Activated CD4-positive, CD25-positive, alpha-beta regulatory T cell treated with anti-CD3 and anti-CD28 coated beads, Interleukin-2, amount 50 U/mL, for 24 hours (primary cell): ENCODE data around the gene ZNF445.
"Not testable (repeated sequence)": the region's sequence is repeated elsewhere in the genome, so short reads cannot be mapped to it uniquely, and the experiment has no call there.

Experiments used
- ATAC-seq, 2 donors: fragments of 150-1000 bp; cut with Tn5 transposase; one replicate each; pipeline ENCODE4 v1.10.0; 2021; ENCODE audit warnings: mild to moderate bottlenecking in 1 of 2, moderate library complexity in 1 of 2

ZNF445 gene

GRCh38 chr3:44430466-44430865 lies 47.0 kb downstream of the ZNF445 start:
- ATAC-seq, result no peak

GRCh38 chr3:44429459-44429858 lies 48.0 kb downstream of the ZNF445 start:
- ATAC-seq, result no peak

GRCh38 chr3:44428910-44429309 lies 48.6 kb downstream of the ZNF445 start:
- no peak for ATAC-seq

- no peak for ATAC-seq
Measured at GRCh38 chr3:44427683-44428082, 49.8 kb downstream of the ZNF445 start.

- no peak for ATAC-seq
Measured at GRCh38 chr3:44424758-44425157, 52.7 kb downstream of the ZNF445 start.

GRCh38 chr3:44421280-44421679 lies 56.2 kb downstream of the ZNF445 start:
- ATAC-seq, result no peak

- no peak for ATAC-seq
Measured at GRCh38 chr3:44420676-44421075, 56.8 kb downstream of the ZNF445 start.

- ATAC-seq, result no peak
Measured at GRCh38 chr3:44419923-44420650, 57.4 kb downstream of the ZNF445 start.

GRCh38 chr3:44419116-44419922 lies 58.2 kb downstream of the ZNF445 start:
- ATAC-seq, result no peak

- no peak for ATAC-seq
Measured at GRCh38 chr3:44418549-44418948, 58.9 kb downstream of the ZNF445 start.

GRCh38 chr3:44418118-44418517 lies 59.4 kb downstream of the ZNF445 start:
- ATAC-seq, result not testable (repeated sequence)

- ATAC-seq, result no peak
Measured at GRCh38 chr3:44416031-44417030, 61.1 kb downstream of the ZNF445 start.

GRCh38 chr3:44415421-44415820 lies 62.0 kb downstream of the ZNF445 start:
- no peak for ATAC-seq

GRCh38 chr3:44414517-44415090 lies 62.9 kb downstream of the ZNF445 start:
- no peak for ATAC-seq

GRCh38 chr3:44412365-44412764 lies 65.1 kb downstream of the ZNF445 start:
- ATAC-seq, result no peak

GRCh38 chr3:44411031-44411645 lies 66.3 kb downstream of the ZNF445 start:
- ATAC-seq, result no peak

- ATAC-seq, result no peak
Measured at GRCh38 chr3:44409640-44410410, 67.6 kb downstream of the ZNF445 start.

- no peak for ATAC-seq
Measured at GRCh38 chr3:44402548-44402947, 74.9 kb downstream of the ZNF445 start.

- ATAC-seq, result no peak
Measured at GRCh38 chr3:44400771-44401170, 76.7 kb downstream of the ZNF445 start.

- ATAC-seq, result no peak
Measured at GRCh38 chr3:44398853-44399252, 78.6 kb downstream of the ZNF445 start.

GRCh38 chr3:44398271-44398670 lies 79.2 kb downstream of the ZNF445 start:
- not testable (repeated sequence) for ATAC-seq
